ENCODE data around the gene DOK3.

GRCh38 chr5:177459357-177459756 is 50.3 kb downstream of the DOK3 start:
- TF ChIP-seq, protein P1, sequence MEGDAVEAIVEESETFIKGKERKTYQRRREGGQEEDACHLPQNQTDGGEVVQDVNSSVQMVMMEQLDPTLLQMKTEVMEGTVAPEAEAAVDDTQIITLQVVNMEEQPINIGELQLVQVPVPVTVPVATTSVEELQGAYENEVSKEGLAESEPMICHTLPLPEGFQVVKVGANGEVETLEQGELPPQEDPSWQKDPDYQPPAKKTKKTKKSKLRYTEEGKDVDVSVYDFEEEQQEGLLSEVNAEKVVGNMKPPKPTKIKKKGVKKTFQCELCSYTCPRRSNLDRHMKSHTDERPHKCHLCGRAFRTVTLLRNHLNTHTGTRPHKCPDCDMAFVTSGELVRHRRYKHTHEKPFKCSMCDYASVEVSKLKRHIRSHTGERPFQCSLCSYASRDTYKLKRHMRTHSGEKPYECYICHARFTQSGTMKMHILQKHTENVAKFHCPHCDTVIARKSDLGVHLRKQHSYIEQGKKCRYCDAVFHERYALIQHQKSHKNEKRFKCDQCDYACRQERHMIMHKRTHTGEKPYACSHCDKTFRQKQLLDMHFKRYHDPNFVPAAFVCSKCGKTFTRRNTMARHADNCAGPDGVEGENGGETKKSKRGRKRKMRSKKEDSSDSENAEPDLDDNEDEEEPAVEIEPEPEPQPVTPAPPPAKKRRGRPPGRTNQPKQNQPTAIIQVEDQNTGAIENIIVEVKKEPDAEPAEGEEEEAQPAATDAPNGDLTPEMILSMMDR (IDR thresholded peaks at IDR 0.05) = no peak
- no peak for TF ChIP-seq POLR2A (IDR thresholded peaks at IDR 0.05)
